Measurements from ENCODE around the gene GRIK4. TPM values are rescaled to one million over a fixed set of nuclear protein-coding genes. Genes with fewer than 3 reads are reported as not detected.

Gene GRIK4
- total RNA-seq, 1 experiment from 2014 or later: not detected

- Histone ChIP-seq H4K20me1 (ENCODE audit: insufficient read depth) (no peaks in the 10 kb centered on the region), H3K9me3 (ENCODE audit: insufficient read depth, low read depth) (no peaks in the 10 kb centered on the region), H2AFZ (no peak overlapping the region), H3K4me2 (no peak overlapping the region), H3F3A (ENCODE audit: insufficient read depth, low read depth) (no peaks in the 10 kb centered on the region), H3K27me3 (ENCODE audit: insufficient read depth, low read depth) (peaks cover 98% of the 10 kb centered on the region), H3K4me1 (replicated peaks; ENCODE audit: insufficient read depth) (no peaks in the 10 kb centered on the region), H3K4me3 (no peak overlapping the region), H3K36me3 (ENCODE audit: low read depth) (no peaks in the 10 kb centered on the region), H3K9me2 (ENCODE audit: insufficient read depth) (no peaks in the 10 kb centered on the region), H3K79me2 (ENCODE audit: low read depth) (no peaks in the 10 kb centered on the region), H3K27ac (no peak overlapping the region)
- TF ChIP-seq EZH2 (IDR thresholded peaks at IDR 0.05; ENCODE audit: low read depth): no peak
- TF ChIP-seq, protein P1, sequence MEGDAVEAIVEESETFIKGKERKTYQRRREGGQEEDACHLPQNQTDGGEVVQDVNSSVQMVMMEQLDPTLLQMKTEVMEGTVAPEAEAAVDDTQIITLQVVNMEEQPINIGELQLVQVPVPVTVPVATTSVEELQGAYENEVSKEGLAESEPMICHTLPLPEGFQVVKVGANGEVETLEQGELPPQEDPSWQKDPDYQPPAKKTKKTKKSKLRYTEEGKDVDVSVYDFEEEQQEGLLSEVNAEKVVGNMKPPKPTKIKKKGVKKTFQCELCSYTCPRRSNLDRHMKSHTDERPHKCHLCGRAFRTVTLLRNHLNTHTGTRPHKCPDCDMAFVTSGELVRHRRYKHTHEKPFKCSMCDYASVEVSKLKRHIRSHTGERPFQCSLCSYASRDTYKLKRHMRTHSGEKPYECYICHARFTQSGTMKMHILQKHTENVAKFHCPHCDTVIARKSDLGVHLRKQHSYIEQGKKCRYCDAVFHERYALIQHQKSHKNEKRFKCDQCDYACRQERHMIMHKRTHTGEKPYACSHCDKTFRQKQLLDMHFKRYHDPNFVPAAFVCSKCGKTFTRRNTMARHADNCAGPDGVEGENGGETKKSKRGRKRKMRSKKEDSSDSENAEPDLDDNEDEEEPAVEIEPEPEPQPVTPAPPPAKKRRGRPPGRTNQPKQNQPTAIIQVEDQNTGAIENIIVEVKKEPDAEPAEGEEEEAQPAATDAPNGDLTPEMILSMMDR (conservative IDR thresholded peaks at IDR 0.05): no peak
- BruUV-seq (replicated peaks): no TSS peak
- CTCF ChIA-PET: no interaction called here
- intact Hi-C loops (cut with micrococcal nuclease; ENCODE audit: unreplicated experiment): no loop called here
- no peak for DNase-seq
- POLR2A ChIA-PET (ENCODE audit: unreplicated experiment): no interaction called here
Measured at GRCh38 chr11:120966840-120967239, 455.3 kb downstream of the GRIK4 start.

DNA sequence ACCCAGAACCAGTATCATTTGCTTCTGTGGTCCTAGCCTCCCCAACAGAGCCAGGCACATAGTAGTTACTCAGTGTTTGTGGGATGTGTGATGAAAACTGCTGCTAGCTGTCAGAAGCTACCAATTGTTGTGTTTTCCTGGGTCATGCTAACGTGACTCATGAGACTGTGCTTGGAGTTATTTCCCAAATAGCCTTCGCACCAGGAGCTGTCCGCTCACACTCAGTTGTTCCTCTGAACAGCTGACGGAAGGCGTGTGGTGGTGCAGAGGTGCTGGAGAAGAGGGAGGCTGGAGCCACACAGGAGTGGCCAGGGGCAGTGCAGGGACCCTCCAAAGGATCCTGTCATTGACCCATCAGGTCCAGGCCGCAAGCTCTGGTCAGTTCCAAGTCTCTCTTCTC, 458.4 kb downstream of the GRIK4 start:
- H2AFZ ChIP-seq: no peak overlapping the region
- peaks cover 100% of the 10 kb centered on the region for H3K27me3 ChIP-seq (ENCODE audit: insufficient read depth, low read depth)
- H3K79me2 ChIP-seq (ENCODE audit: low read depth): no peaks in the 10 kb centered on the region
- H3K9me2 ChIP-seq (ENCODE audit: insufficient read depth): no peaks in the 10 kb centered on the region
- H3K4me2 ChIP-seq: no peak overlapping the region
- no peaks in the 10 kb centered on the region for H3F3A ChIP-seq (ENCODE audit: insufficient read depth, low read depth)
- no TSS peak for BruUV-seq (replicated peaks)
- H3K4me1 ChIP-seq (replicated peaks; ENCODE audit: insufficient read depth): no peaks in the 10 kb centered on the region
- POLR2A ChIA-PET (ENCODE audit: unreplicated experiment): no interaction called here
- H3K27ac ChIP-seq: no peak overlapping the region
- no peak for DNase-seq
- no peak for TF ChIP-seq EZH2 (IDR thresholded peaks at IDR 0.05; ENCODE audit: low read depth)
- TF ChIP-seq, protein P1 (conservative IDR thresholded peaks at IDR 0.05): no peak
- CTCF ChIA-PET: no interaction called here
- H3K36me3 ChIP-seq (ENCODE audit: low read depth): no peaks in the 10 kb centered on the region
- H4K20me1 ChIP-seq (ENCODE audit: insufficient read depth): no peaks in the 10 kb centered on the region
- H3K4me3 ChIP-seq: no peak overlapping the region
- H3K9me3 ChIP-seq (ENCODE audit: insufficient read depth, low read depth): no peaks in the 10 kb centered on the region
- intact Hi-C loops (cut with micrococcal nuclease; ENCODE audit: unreplicated experiment): no loop called here

DNA sequence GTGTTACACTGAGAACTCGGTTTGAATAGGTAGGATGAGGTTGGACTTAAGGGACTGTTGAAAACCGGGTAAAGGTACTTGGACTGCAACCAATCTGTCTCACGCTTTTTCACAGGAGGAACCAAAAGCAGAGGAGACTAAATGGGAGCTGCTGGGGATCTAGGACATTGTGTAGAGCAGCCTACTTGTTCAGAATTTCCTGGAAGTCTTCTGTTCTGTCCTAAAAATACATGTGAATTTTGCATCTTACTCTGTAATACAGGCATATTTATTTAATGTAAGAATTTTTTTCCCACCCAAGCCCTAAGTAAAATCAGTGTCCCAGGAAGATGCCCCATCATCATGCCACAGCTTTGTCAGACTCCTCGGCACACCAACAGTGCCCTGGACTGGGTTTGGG, 460.3 kb downstream of the GRIK4 start:
- intact Hi-C loops (cut with micrococcal nuclease; ENCODE audit: unreplicated experiment): no loop called here
- ChIA-PET POLR2A (ENCODE audit: unreplicated experiment) (no interaction called here), CTCF (no interaction called here)
- Histone ChIP-seq H2AFZ (no peak overlapping the region), H3K36me3 (ENCODE audit: low read depth) (no peaks in the 10 kb centered on the region), H4K20me1 (ENCODE audit: insufficient read depth) (no peaks in the 10 kb centered on the region), H3K9me3 (ENCODE audit: insufficient read depth, low read depth) (no peaks in the 10 kb centered on the region), H3K4me2 (no peak overlapping the region), H3K9me2 (ENCODE audit: insufficient read depth) (no peaks in the 10 kb centered on the region), H3K27ac (no peak overlapping the region), H3K4me1 (replicated peaks; ENCODE audit: insufficient read depth) (no peaks in the 10 kb centered on the region), H3K27me3 (ENCODE audit: insufficient read depth, low read depth) (peaks cover 100% of the 10 kb centered on the region), H3F3A (ENCODE audit: insufficient read depth, low read depth) (no peaks in the 10 kb centered on the region), H3K79me2 (ENCODE audit: low read depth) (no peaks in the 10 kb centered on the region), H3K4me3 (no peak overlapping the region)
- no peak for DNase-seq
- TF ChIP-seq, protein P1 (conservative IDR thresholded peaks at IDR 0.05): no peak
- no TSS peak for BruUV-seq (replicated peaks)
